C4-2B (cell line): ENCODE measurements around the gene GALNT1.

Source experiments
- ZFX ChIP-seq: fragments of 450-650 bp; IDR thresholded peaks from 2 replicates; pipeline ENCODE4 v1.6.1; 2017
- TF ChIP-seq, protein P1 (sequence below): fragments of 450-650 bp; conservative IDR thresholded peaks from 2 replicates; pipeline ENCODE4 v1.5.1; 2017; ENCODE audit warnings: mild to moderate bottlenecking

DNA sequence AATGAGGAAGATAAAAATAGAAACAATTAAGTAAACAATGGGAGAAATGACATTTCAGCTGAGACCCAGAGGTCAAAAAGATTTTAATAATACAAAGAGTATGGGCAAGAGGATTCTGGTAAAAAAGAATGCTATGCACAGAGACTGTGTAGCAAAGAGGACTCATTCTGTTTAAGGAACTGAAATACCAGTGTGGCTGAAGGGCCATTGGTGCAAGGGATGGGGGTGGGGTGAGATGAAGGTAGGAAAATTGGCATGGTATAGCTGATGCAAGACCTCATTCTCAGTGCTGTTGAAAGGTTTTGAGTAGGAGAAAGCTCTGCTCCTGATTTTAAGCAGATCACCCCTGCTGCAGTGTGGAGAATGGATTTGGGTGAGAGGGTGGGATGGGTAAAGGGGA, 10.8 kb downstream of the GALNT1 start:
- no peak for TF ChIP-seq ZFX
- TF ChIP-seq, protein P1, sequence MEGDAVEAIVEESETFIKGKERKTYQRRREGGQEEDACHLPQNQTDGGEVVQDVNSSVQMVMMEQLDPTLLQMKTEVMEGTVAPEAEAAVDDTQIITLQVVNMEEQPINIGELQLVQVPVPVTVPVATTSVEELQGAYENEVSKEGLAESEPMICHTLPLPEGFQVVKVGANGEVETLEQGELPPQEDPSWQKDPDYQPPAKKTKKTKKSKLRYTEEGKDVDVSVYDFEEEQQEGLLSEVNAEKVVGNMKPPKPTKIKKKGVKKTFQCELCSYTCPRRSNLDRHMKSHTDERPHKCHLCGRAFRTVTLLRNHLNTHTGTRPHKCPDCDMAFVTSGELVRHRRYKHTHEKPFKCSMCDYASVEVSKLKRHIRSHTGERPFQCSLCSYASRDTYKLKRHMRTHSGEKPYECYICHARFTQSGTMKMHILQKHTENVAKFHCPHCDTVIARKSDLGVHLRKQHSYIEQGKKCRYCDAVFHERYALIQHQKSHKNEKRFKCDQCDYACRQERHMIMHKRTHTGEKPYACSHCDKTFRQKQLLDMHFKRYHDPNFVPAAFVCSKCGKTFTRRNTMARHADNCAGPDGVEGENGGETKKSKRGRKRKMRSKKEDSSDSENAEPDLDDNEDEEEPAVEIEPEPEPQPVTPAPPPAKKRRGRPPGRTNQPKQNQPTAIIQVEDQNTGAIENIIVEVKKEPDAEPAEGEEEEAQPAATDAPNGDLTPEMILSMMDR: no peak
